Right lobe of liver (tissue), 4 donors: ENCODE results near the gene SDF4.

Experiments used
- POLR2A ChIP-seq: fragments of 450-650 bp; IDR thresholded peaks from one replicate; pipeline ENCODE4 v1.6.1; 2017; ENCODE audit warnings: antibody characterized with exemption, mild to moderate bottlenecking
- TF ChIP-seq, protein P1 (sequence below), 4 donors: fragments of 200-600 bp in 3 of 4; fragments of 450-650 bp in 1 of 4; IDR thresholded peaks; one replicate each; pipeline versions ENCODE4 v1.5.1 to v1.8.0; 2016 to 2022; ENCODE audit warnings: antibody characterized with exemption in 4 of 4, mild to moderate bottlenecking in 2 of 4
- donor health status: DM: no; HTN: no; CAD: no.
- donor health status: DM: no; HTN: no; CAD: no.
- donor health status: DM: no; HTN: yes; CAD: no.

DNA sequence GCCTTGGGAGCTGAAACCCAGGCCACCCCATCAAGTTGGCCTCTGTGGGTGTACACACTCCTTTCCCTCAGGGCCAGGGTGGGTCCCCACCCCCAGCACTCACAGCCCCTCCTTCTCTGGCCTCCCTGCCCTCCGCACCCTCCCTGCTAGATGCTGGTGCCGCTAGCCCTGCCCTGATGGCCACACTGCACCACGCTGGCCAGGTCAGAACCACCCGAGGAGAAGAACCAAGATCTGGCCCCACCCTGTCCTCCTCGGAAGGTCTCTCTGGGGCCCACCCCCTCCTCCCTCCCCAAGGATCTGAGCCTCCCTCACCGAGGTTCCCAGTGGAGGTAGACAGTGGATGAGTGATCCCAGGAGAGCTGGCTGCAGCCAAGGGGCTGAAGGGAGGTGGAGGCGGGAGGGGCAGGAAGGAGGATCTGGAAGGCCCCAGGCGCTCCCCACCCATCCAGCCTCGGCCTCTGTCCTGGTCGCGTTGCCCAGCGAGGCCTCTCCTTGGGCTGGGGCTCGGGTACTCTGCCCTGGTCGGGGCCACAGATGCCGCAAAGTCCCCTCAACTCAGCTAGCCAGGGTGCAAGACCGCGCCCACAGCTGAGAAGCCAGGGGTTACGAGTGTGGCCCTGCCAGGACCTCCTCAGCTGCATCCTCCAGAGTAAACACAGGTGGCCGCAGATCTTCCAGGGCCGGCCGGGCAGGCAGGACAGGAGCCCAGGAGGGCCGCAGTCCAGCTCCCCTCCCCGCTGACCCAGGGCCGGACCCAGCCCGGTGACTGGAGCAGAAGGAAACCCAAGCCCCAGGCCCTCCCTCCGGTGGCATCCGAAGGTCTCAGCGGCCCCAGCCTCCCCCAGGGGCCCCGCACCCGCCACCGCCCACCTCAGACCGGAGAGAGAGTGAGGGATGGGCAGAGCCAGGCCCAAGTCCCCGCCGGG lies 5.4 kb upstream of the SDF4 start:
- TF ChIP-seq, protein P1, sequence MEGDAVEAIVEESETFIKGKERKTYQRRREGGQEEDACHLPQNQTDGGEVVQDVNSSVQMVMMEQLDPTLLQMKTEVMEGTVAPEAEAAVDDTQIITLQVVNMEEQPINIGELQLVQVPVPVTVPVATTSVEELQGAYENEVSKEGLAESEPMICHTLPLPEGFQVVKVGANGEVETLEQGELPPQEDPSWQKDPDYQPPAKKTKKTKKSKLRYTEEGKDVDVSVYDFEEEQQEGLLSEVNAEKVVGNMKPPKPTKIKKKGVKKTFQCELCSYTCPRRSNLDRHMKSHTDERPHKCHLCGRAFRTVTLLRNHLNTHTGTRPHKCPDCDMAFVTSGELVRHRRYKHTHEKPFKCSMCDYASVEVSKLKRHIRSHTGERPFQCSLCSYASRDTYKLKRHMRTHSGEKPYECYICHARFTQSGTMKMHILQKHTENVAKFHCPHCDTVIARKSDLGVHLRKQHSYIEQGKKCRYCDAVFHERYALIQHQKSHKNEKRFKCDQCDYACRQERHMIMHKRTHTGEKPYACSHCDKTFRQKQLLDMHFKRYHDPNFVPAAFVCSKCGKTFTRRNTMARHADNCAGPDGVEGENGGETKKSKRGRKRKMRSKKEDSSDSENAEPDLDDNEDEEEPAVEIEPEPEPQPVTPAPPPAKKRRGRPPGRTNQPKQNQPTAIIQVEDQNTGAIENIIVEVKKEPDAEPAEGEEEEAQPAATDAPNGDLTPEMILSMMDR (IDR thresholded peaks at IDR 0.05) = no peak
- no peak for TF ChIP-seq POLR2A
